Liver (tissue), 2 donors: ENCODE results near the gene NMUR2.

Source experiments
- CTCF ChIP-seq: fragments of 150-350 bp; IDR thresholded peaks from 2 replicates; pipeline ENCODE4 v1.5.1; 2017; ENCODE audit warnings: improper control_type of control experiment, low read depth, low read length; ENCODE audit not compliant: missing input control
- MAX ChIP-seq: IDR thresholded peaks from 2 replicates; pipeline ENCODE4 v1.6.1; 2016; ENCODE audit warnings: antibody characterized with exemption
- REST ChIP-seq: IDR thresholded peaks from 2 replicates; pipeline ENCODE4 v1.6.1; 2016; ENCODE audit warnings: antibody characterized with exemption, mild to moderate bottlenecking
- donor health status: healthy.

- no peak for TF ChIP-seq CTCF
- TF ChIP-seq REST, result no peak
- no peak for TF ChIP-seq MAX
Observed at GRCh38 chr5:152389208-152389849, 15.8 kb downstream of the NMUR2 start.
